GM12873 (cell line): ENCODE measurements around the gene GALNT18.

Experiments used
- CTCF ChIP-seq: IDR thresholded peaks from 2 replicates; pipeline ENCODE4 v1.5.1; 2012; ENCODE audit warnings: low read depth, mild to moderate bottlenecking, moderate library complexity, low read length, control low read depth; ENCODE audit not compliant: insufficient read depth; ENCODE audit errors: missing control alignments

The GALNT18 gene

GRCh38 chr11:11444027-11444803, 177.6 kb downstream of the GALNT18 start:
- TF ChIP-seq CTCF: no peak

GRCh38 chr11:11442791-11443190, 179.0 kb downstream of the GALNT18 start:
- no peak for TF ChIP-seq CTCF

- no peak for TF ChIP-seq CTCF
Measured at GRCh38 chr11:11441516-11441915, 180.3 kb downstream of the GALNT18 start.

GRCh38 chr11:11441091-11441490, 180.7 kb downstream of the GALNT18 start:
- no peak for TF ChIP-seq CTCF

- TF ChIP-seq CTCF: no peak
Measured at GRCh38 chr11:11440144-11440543, 181.7 kb downstream of the GALNT18 start.

GRCh38 chr11:11439591-11439990, 182.2 kb downstream of the GALNT18 start:
- TF ChIP-seq CTCF: no peak

GRCh38 chr11:11436715-11437313, 185.0 kb downstream of the GALNT18 start:
- TF ChIP-seq CTCF: no peak
